ENCODE results near the gene EPHB2.

DNA sequence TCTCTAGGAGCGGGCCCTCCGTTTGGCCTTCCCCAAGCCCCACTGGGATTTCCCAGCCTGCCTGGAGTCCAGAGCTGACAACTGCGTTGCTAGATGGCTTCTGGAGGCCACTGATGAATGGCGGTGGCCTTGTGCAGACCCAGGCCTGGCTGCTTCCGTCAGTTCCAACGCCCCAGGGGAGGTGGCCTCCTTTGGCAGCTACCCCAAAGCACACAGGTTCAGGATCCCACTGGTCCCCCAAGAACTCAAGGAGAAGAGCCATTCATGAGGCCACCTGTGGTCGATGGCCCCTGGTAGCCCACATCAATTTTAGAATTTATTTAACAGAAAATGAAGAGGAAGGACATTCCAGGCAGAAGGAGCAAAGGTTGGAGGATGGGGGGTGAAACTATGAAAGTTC is 176.9 kb downstream of the EPHB2 start:
- TF ChIP-seq MAZ (IDR thresholded peaks at IDR 0.05; ENCODE audit: borderline replicate concordance, low read depth, low read length) (no peak), PHF8 (IDR thresholded peaks at IDR 0.05; ENCODE audit: borderline replicate concordance, low read depth) (no peak), NFE2L2 (conservative IDR thresholded peaks at IDR 0.05; ENCODE audit: low read length) (no peak)
